Measurements from ENCODE around the gene USHBP1. TPM values are rescaled to one million over a fixed set of nuclear protein-coding genes. Genes with fewer than 3 reads are reported as not detected.

USHBP1 gene
- total and polyA plus RNA-seq, 2 experiments from 2014 or later = 4.0 to 5.6 TPM

DNA sequence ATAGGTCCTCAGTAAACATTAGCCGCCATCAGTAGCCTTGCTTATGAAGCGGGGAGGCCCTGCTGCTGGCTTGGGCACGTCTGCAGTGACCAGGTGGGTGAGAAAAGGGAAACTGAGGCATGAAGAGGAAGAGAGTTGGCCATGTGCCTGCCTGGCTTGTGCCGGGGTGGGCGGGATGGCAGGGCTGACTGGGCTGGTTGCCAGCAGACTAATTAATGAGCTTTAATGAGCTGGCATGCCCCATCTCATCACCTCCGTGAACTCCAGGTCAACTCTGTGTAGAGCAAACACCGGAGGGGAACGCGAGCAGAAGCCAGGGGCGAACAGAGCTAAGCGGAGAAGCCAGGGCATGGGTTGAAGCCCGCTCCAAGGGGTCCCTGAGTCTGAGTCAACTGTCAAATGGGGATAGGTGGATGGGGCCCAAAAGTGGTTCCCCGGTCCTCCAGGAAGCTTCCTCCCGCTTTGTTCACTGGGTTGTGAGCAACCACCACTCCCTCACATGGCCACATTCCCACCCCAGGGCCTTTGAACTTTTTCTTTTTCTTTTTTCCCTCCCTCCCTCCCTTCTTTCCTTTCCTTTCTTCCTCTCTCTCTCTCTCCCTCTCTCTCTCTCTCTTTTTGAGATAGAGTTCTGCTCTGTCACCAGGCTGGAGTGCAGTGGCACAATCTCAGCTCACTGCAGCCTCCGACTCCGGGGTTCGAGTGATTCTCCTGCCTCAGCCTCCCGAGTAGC, 27.6 kb downstream of the USHBP1 start:
- 0 out of 2 replicates have a peak overlapping the region, but pooled peaks have one; percentile 48 for H3K27ac Mint-ChIP-seq
- Histone ChIP-seq H2AFZ (no peak overlapping the region), H3K36me3 (ENCODE audit: insufficient read depth) (peaks cover 3% of the 10 kb centered on the region; the same call in 1 of the 2 replicates), H4K20me1 (replicated peaks; ENCODE audit: insufficient read depth) (peaks cover 23% of the 10 kb centered on the region), H3K27ac (ENCODE audit: low read depth) (peak overlapping the region; percentile 89), H3K79me2 (replicated peaks; ENCODE audit: insufficient read depth) (peaks cover 65% of the 10 kb centered on the region), H3K4me3 (peak overlapping the region; percentile 39; the same call in 1 of the 2 replicates), H3K9me2 (ENCODE audit: insufficient read depth) (no peaks in the 10 kb centered on the region), H3F3A (replicated peaks; ENCODE audit: low read depth) (peaks cover 36% of the 10 kb centered on the region), H3K4me1 (ENCODE audit: insufficient read depth) (peaks cover 12% of the 10 kb centered on the region), H3K27me3 (ENCODE audit: insufficient read depth) (no peaks in the 10 kb centered on the region), H3K4me2 (peak overlapping the region; percentile 73; the same call in 1 of the 2 replicates)
- TF ChIP-seq POLR2AphosphoS5 (IDR thresholded peaks at IDR 0.05; ENCODE audit: low read depth) = no peak
- TF ChIP-seq, protein P1, sequence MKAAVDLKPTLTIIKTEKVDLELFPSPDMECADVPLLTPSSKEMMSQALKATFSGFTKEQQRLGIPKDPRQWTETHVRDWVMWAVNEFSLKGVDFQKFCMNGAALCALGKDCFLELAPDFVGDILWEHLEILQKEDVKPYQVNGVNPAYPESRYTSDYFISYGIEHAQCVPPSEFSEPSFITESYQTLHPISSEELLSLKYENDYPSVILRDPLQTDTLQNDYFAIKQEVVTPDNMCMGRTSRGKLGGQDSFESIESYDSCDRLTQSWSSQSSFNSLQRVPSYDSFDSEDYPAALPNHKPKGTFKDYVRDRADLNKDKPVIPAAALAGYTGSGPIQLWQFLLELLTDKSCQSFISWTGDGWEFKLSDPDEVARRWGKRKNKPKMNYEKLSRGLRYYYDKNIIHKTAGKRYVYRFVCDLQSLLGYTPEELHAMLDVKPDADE (IDR thresholded peaks at IDR 0.05) = no peak
- TF ChIP-seq JUNB (IDR thresholded peaks at IDR 0.05; ENCODE audit: unreplicated experiment) = no peak
- TF ChIP-seq ZNF331 (CRISPR knock-in tag; IDR thresholded peaks at IDR 0.05; ENCODE audit: low read depth) = no peak
- TF ChIP-seq ZNF114 (CRISPR knock-in tag; IDR thresholded peaks at IDR 0.05) = no peak
- TF ChIP-seq NANOG (IDR thresholded peaks at IDR 0.05; ENCODE audit: borderline replicate concordance) = no peak
- TF ChIP-seq EZH2phosphoT487 (IDR thresholded peaks at IDR 0.05; ENCODE audit: unreplicated experiment) = no peak
- TF ChIP-seq, protein P2, sequence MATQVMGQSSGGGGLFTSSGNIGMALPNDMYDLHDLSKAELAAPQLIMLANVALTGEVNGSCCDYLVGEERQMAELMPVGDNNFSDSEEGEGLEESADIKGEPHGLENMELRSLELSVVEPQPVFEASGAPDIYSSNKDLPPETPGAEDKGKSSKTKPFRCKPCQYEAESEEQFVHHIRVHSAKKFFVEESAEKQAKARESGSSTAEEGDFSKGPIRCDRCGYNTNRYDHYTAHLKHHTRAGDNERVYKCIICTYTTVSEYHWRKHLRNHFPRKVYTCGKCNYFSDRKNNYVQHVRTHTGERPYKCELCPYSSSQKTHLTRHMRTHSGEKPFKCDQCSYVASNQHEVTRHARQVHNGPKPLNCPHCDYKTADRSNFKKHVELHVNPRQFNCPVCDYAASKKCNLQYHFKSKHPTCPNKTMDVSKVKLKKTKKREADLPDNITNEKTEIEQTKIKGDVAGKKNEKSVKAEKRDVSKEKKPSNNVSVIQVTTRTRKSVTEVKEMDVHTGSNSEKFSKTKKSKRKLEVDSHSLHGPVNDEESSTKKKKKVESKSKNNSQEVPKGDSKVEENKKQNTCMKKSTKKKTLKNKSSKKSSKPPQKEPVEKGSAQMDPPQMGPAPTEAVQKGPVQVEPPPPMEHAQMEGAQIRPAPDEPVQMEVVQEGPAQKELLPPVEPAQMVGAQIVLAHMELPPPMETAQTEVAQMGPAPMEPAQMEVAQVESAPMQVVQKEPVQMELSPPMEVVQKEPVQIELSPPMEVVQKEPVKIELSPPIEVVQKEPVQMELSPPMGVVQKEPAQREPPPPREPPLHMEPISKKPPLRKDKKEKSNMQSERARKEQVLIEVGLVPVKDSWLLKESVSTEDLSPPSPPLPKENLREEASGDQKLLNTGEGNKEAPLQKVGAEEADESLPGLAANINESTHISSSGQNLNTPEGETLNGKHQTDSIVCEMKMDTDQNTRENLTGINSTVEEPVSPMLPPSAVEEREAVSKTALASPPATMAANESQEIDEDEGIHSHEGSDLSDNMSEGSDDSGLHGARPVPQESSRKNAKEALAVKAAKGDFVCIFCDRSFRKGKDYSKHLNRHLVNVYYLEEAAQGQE (IDR thresholded peaks at IDR 0.05; ENCODE audit: unreplicated experiment) = no peak
- no peak for TF ChIP-seq EZH2 (IDR thresholded peaks at IDR 0.05; ENCODE audit: low read depth, unreplicated experiment)
- no peak for TF ChIP-seq CREB1 (CRISPR knock-in tag; IDR thresholded peaks at IDR 0.05; ENCODE audit: low read depth)
- no peak for TF ChIP-seq STAT1 (IDR thresholded peaks at IDR 0.05; ENCODE audit: unreplicated experiment)
- TF ChIP-seq, protein P3, sequence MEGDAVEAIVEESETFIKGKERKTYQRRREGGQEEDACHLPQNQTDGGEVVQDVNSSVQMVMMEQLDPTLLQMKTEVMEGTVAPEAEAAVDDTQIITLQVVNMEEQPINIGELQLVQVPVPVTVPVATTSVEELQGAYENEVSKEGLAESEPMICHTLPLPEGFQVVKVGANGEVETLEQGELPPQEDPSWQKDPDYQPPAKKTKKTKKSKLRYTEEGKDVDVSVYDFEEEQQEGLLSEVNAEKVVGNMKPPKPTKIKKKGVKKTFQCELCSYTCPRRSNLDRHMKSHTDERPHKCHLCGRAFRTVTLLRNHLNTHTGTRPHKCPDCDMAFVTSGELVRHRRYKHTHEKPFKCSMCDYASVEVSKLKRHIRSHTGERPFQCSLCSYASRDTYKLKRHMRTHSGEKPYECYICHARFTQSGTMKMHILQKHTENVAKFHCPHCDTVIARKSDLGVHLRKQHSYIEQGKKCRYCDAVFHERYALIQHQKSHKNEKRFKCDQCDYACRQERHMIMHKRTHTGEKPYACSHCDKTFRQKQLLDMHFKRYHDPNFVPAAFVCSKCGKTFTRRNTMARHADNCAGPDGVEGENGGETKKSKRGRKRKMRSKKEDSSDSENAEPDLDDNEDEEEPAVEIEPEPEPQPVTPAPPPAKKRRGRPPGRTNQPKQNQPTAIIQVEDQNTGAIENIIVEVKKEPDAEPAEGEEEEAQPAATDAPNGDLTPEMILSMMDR (conservative IDR thresholded peaks at IDR 0.05; ENCODE audit: low read depth in 2 of 2) = no peak
- TF ChIP-seq, protein P4, sequence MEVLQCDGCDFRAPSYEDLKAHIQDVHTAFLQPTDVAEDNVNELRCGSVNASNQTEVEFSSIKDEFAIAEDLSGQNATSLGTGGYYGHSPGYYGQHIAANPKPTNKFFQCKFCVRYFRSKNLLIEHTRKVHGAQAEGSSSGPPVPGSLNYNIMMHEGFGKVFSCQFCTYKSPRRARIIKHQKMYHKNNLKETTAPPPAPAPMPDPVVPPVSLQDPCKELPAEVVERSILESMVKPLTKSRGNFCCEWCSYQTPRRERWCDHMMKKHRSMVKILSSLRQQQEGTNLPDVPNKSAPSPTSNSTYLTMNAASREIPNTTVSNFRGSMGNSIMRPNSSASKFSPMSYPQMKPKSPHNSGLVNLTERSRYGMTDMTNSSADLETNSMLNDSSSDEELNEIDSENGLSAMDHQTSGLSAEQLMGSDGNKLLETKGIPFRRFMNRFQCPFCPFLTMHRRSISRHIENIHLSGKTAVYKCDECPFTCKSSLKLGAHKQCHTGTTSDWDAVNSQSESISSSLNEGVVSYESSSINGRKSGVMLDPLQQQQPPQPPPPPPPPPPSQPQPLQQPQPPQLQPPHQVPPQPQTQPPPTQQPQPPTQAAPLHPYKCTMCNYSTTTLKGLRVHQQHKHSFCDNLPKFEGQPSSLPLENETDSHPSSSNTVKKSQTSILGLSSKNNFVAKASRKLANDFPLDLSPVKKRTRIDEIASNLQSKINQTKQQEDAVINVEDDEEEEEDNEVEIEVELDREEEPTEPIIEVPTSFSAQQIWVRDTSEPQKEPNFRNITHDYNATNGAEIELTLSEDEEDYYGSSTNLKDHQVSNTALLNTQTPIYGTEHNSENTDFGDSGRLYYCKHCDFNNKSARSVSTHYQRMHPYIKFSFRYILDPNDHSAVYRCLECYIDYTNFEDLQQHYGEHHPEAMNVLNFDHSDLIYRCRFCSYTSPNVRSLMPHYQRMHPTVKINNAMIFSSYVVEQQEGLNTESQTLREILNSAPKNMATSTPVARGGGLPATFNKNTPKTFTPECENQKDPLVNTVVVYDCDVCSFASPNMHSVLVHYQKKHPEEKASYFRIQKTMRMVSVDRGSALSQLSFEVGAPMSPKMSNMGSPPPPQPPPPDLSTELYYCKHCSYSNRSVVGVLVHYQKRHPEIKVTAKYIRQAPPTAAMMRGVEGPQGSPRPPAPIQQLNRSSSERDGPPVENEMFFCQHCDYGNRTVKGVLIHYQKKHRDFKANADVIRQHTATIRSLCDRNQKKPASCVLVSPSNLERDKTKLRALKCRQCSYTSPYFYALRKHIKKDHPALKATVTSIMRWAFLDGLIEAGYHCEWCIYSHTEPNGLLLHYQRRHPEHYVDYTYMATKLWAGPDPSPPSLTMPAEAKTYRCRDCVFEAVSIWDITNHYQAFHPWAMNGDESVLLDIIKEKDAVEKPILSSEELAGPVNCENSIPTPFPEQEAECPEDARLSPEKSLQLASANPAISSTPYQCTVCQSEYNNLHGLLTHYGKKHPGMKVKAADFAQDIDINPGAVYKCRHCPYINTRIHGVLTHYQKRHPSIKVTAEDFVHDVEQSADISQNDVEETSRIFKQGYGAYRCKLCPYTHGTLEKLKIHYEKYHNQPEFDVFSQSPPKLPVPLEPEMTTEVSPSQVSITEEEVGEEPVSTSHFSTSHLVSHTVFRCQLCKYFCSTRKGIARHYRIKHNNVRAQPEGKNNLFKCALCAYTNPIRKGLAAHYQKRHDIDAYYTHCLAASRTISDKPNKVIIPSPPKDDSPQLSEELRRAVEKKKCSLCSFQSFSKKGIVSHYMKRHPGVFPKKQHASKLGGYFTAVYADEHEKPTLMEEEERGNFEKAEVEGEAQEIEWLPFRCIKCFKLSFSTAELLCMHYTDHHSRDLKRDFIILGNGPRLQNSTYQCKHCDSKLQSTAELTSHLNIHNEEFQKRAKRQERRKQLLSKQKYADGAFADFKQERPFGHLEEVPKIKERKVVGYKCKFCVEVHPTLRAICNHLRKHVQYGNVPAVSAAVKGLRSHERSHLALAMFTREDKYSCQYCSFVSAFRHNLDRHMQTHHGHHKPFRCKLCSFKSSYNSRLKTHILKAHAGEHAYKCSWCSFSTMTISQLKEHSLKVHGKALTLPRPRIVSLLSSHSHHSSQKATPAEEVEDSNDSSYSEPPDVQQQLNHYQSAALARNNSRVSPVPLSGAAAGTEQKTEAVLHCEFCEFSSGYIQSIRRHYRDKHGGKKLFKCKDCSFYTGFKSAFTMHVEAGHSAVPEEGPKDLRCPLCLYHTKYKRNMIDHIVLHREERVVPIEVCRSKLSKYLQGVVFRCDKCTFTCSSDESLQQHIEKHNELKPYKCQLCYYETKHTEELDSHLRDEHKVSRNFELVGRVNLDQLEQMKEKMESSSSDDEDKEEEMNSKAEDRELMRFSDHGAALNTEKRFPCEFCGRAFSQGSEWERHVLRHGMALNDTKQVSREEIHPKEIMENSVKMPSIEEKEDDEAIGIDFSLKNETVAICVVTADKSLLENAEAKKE (CRISPR knock-in tag; IDR thresholded peaks at IDR 0.05) = no peak
- peaks cover 45% of the 10 kb centered on the region for H3K36me3 Mint-ChIP-seq (ENCODE audit: low read depth)
- peak overlapping the region; percentile 85; the same call in 2 of the 3 replicates for H3K4me3 Mint-ChIP-seq
- peaks cover 30% of the 10 kb centered on the region for H3K4me1 Mint-ChIP-seq
- no peak for ATAC-seq
- peaks cover 19% of the 10 kb centered on the region for H3K27me3 Mint-ChIP-seq (ENCODE audit: insufficient read depth, low read depth, poor library complexity)
- peak; percentile 30 for DNase-seq (ENCODE audit: low spot score)
- no peaks in the 10 kb centered on the region for H3K9me3 Mint-ChIP-seq

Measured in GM23338 (cell line).